ENCODE data around the gene NCOA3.

Gene NCOA3

DNA sequence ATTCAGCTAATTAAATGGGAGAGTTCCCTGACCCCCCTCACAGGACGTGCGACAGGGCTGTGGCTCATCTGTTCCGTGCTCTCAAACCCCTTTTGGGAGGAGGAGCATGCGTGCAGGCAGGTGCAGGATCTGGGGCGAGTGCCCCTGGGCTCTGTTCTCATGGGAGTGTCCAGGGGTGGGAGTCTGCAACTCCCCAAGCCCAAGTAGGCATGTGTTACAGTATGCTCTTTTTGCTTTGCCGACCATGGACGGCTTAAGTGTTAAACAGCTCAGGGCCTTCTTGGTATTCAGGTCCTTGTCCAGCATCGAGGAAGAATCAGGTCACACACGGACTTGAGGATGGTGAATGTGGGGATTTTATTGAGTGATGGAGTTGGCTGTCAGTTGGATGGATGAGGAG, 101.6 kb downstream of the NCOA3 start:
- no peak overlapping the region for H3K4me3 ChIP-seq (ENCODE audit: low read depth, low read length)
- TF ChIP-seq, protein P1, sequence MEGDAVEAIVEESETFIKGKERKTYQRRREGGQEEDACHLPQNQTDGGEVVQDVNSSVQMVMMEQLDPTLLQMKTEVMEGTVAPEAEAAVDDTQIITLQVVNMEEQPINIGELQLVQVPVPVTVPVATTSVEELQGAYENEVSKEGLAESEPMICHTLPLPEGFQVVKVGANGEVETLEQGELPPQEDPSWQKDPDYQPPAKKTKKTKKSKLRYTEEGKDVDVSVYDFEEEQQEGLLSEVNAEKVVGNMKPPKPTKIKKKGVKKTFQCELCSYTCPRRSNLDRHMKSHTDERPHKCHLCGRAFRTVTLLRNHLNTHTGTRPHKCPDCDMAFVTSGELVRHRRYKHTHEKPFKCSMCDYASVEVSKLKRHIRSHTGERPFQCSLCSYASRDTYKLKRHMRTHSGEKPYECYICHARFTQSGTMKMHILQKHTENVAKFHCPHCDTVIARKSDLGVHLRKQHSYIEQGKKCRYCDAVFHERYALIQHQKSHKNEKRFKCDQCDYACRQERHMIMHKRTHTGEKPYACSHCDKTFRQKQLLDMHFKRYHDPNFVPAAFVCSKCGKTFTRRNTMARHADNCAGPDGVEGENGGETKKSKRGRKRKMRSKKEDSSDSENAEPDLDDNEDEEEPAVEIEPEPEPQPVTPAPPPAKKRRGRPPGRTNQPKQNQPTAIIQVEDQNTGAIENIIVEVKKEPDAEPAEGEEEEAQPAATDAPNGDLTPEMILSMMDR (IDR thresholded peaks at IDR 0.05; ENCODE audit: low read depth, low read length), result no peak

DNA sequence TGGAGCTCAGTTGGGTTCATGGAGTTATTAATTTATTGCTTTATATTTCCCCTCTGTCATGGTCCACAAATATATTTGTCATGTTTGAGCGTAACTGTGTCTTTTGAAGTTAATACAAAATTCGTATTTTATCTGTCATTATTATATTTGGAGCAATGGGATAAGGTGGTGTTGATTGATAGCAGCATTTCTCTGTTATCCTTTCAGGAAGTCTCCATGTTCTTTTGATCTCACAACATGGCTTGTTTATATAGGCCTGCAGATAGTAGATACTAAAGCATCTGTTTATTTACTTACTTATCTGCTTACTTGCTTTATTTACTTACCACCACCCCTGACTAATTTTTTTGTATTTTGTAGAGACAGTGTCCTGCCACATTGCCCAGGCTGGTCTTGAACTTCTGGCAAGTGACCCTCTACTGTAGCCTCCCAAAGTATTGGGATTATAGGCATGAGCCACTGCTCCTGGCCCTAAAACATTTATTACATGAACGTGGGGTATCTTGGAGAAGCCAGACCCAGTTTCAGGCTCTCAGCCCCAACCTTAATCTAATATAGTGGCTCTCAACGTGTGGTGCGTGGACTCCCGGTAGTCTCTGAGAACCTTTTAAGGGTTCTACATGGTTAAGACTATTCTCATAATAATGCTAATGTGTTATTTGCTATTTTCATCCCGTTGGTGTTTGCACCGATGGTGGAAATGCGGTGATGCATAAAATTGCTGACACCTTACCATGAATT, 104.2 kb downstream of the NCOA3 start:
- TF ChIP-seq, protein P1 (IDR thresholded peaks at IDR 0.05; ENCODE audit: low read depth, low read length), result no peak
- no peak overlapping the region for H3K4me3 ChIP-seq (ENCODE audit: low read depth, low read length)

DNA sequence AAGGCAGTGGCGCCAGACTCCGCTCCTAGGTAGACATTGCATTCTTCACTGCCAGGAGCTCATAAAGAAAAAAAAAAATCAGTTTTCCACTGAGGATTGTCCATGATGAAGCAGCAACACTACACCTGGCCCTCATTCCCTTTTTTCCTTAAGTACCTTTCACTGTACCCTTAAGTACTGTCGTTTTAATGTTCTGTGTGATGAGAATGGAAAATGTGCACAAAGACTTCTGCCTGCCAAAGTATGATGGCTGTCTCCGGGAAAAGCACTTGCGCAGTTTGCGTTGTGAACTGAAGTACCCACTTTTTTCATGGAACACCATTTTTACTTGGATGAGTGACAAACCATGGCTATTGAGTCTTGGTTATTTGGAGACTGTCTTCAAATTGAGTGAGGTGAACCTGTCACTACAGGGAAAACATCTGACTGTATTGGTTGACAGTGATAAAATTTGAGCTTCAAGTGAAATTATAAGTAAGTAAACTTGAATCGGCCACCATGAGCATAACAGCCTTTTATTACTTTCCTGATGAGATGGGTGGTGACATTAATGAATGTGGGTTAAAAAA, 104.8 kb downstream of the NCOA3 start:
- no peak overlapping the region for H3K4me3 ChIP-seq (ENCODE audit: low read depth, low read length)
- TF ChIP-seq, protein P1 (IDR thresholded peaks at IDR 0.05; ENCODE audit: low read depth, low read length), result no peak

DNA sequence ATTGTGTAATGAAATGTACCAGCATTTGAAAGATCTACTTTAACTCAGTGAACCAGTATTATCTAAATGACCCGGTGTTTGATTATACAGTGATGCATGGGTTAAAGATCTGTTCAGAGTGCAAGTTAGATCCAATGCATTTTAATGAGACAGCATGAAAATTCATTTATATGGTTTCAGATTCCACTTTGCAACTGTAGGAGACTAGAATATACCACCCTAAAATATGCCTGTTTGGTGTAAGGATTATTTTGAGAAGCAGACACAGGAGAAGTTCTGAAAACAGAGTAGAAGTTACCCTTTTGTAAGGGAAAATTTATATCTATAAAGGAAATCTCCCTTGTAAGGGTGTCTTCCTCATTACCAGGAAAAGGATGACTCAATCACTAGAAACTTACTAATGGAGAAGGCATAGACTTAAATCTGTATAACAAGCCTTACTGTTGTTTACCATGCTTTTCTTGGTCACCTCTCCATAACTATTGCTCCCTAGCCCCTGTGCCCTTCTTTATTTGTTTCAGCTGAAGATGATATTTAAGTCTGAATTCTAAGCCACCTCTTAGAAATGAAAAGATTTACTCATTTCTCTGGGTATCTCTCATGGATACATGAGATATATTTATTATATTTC, 105.4 kb downstream of the NCOA3 start:
- H3K4me3 ChIP-seq (ENCODE audit: low read depth, low read length), result no peak overlapping the region
- TF ChIP-seq, protein P1 (IDR thresholded peaks at IDR 0.05; ENCODE audit: low read depth, low read length), result no peak

- TF ChIP-seq, protein P1 (IDR thresholded peaks at IDR 0.05; ENCODE audit: low read depth, low read length), result no peak
- no peak overlapping the region for H3K4me3 ChIP-seq (ENCODE audit: low read depth, low read length)
These were observed 107.3 kb downstream of the NCOA3 start for GRCh38 chr20:47609001-47609400.

DNA sequence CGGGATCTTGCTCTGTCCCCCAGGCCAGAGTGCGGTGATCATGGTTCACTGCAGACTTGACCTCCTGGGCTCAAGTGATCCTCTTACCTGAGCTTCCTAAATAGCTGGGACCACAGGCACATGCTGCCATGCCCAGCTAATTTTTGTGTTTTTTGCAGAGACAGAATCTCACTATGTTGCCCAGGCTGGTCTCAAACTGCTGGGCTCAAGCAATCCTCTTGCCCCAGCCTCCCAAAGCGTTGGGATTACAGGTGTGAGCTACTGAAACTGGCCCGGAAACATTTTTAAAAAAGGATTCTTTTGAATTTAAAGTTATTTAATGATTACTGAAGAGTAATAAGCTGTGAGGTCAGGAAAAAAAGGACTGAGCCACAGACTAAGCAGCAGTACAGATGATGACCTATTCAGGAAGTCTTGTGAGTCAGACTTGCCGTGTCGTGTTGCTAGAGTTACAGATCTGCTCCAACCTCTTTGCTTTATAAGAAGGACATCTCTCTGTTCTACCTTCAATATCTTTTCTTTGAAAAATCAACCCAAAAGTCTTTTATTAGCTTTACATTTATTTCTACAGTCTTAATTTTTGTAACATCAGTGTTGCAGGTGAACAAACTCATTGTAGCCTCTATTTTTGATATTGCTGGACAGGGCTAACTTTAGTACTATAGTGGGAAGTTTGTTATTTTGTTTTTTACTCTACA, 108.7 kb downstream of the NCOA3 start:
- H3K4me3 ChIP-seq (ENCODE audit: low read depth, low read length), result no peak overlapping the region
- TF ChIP-seq, protein P1 (IDR thresholded peaks at IDR 0.05; ENCODE audit: low read depth, low read length), result no peak

DNA sequence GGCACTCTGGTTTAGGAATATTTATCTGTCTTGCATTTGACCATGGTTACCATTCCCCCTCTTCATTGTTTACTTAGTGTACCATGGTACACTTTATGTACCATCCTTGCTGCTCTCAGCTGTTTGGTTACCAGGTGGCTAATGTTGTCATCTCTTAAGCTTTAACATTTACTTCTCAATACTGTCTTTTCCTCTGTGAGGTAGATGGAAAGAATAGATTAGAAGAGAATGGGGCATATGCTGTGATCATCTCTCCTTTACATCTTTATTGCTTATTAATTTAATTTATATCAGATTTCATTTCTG, 109.2 kb downstream of the NCOA3 start:
- H3K4me3 ChIP-seq (ENCODE audit: low read depth, low read length), result no peak overlapping the region
- TF ChIP-seq, protein P1 (IDR thresholded peaks at IDR 0.05; ENCODE audit: low read depth, low read length), result no peak
